Fibroblast of villous mesenchyme (primary cell): ENCODE measurements around the gene FOXO6. TPM values are rescaled to one million over a fixed set of nuclear protein-coding genes. Genes with fewer than 3 reads are reported as not detected.

Experiments
- DNase-seq: peaks from one replicate; pipeline ENCODE4 v3.0.0-alpha.2; 2010; ENCODE audit warnings: low read depth
- H3K4me3 ChIP-seq: 2 replicates; pipeline ENCODE4 v1.5.1; 2011; ENCODE audit warnings: low read depth, mild to moderate bottlenecking, low read length
- CTCF ChIP-seq: IDR thresholded peaks from 2 replicates; pipeline ENCODE4 v1.5.1; 2012; ENCODE audit warnings: low read depth, mild to moderate bottlenecking, low read length; ENCODE audit not compliant: insufficient read depth
- total RNA-seq: library from RNA; depleted of rRNA; stranded (reverse); fragments of >200 nt; gene quantifications from 2 replicates; pipeline ENCODE4 v1.2.3, GENCODE V29; 2012

FOXO6 gene
- total RNA-seq, 1 donor = not detected

- no peak overlapping the region for H3K4me3 ChIP-seq
- no peak for TF ChIP-seq CTCF
- DNase-seq = no peak
These were observed 1.7 kb downstream of the FOXO6 start for GRCh38 chr1:41362749-41363590.

DNA sequence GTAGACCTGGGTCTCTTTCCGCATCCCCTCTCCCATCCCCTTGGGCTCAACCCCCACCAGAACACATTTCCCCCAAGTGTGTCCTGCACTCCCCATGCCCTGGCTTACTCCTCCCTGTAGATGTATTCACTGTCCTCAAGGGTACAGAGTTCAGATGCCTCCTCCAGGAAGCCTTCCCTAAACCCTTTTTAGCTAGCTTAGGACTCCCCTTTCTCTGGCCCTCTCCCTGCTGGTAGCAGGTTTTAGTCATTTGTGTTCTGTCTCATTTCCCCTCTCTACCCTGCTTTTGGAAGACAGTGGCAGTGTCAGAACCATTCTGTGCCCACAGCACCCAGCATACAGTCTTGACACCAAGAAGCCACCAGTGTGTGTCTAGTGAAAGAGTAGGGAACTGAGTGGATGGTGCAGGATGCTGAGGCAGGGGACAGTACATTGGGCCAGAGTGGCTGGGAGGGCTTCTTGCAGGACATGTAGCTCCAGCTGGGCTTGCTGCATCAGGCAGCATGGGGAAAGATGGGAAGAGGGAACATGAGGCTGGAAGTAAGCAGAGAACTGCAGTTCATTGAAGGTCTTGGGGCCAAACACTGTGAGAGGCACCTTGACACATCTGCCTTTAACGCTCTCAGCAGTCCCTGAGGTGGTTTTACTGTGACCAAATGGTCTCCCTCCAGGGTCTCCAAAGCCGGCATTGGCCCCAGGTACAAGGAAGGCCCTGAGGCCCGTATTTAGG, 2.5 kb downstream of the FOXO6 start:
- TF ChIP-seq CTCF = no peak
- H3K4me3 ChIP-seq = no peak overlapping the region
- DNase-seq = no peak

DNA sequence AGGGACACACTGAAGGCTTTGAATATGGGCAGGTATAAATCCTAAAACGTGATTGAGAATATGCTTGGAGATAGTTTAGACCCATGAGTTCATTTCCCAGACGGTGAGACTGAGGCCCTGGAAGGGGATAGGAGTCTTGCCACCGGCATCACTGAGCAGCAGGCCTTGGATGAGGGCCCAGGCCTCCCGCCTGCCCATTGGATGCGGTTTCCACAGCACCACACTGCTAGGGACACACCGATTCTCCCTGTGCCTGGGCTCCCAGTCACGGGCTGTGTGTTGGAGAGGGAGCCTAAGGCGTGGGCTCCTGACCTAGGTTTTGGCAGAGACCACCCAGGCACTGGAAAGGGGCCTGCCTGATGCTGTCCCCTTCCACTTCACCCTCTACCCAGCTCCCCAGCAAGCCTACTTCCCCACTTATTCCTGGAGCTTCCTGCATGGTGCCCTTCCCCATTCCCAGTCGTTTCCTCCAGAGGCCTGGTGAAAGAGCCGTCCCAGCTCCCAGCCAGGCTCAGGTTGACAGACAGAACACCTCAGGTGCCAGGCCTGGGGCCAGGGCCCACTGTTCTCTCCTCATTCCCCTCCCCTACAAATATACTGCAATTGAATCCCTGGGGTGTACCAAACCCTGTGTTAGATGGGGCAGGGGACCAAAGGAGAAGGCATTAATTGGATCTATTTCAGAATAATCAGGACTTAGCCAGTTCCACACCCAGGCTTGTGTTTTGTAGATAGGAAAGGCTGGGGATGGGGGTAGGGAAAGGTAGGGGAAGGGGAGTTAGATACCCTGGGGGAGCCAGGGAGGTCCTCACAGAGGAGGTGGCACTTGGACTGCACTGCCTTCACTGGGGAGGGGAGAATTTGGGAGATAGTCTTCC, 3.4 kb downstream of the FOXO6 start:
- no peak overlapping the region for H3K4me3 ChIP-seq
- DNase-seq = no peak
- no peak for TF ChIP-seq CTCF

DNA sequence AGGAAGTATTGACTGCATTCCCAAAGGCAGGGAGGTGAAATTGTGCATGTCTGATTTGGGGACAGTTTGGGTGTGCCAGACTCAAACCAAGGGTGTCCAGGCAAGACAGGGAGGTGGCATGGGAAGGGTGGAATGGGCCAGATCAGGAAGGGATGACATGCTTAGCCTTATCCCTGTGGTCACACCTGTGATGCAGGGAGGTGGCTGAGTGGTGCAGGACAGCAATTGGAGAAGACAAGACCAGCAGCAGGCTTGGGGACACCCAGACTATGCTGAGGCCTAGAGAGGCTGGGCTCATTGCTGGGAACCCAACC, 4.0 kb downstream of the FOXO6 start:
- H3K4me3 ChIP-seq = no peak overlapping the region
- no peak for DNase-seq
- TF ChIP-seq CTCF = no peak

- H3K4me3 ChIP-seq = no peak overlapping the region
- TF ChIP-seq CTCF = no peak
- no peak for DNase-seq
These were observed 4.7 kb downstream of the FOXO6 start for GRCh38 chr1:41365772-41366454.
